Adrenal gland (tissue), 5 donors: ENCODE data around the gene OR10A6.

Experiments used
- POLR2A ChIP-seq, 2 donors: fragments of 450-650 bp; IDR thresholded peaks; one replicate each; pipeline ENCODE4 v1.6.1; 2017; ENCODE audit warnings: antibody characterized with exemption in 2 of 2, mild to moderate bottlenecking in 2 of 2, moderate library complexity in 1 of 2
- TF ChIP-seq, protein P1 (sequence below), 6 experiments: fragments of 450-650 bp in 4 of 6; fragments of 200-600 bp in 2 of 6; sonication (generic) in 1 of 6; IDR thresholded peaks; 1 replicate in 5 of 6; 2 replicates in 1 of 6; pipeline versions ENCODE4 v1.5.1 to v1.8.0; 2016 to 2021; ENCODE audit warnings: antibody characterized with exemption in 6 of 6, mild to moderate bottlenecking in 2 of 6, moderate library complexity in 1 of 6
- donor health status: DM: no; HTN: no; CAD: no.

GRCh38 chr11:7905961-7906429, 25.1 kb downstream of the OR10A6 start:
- TF ChIP-seq, protein P1, sequence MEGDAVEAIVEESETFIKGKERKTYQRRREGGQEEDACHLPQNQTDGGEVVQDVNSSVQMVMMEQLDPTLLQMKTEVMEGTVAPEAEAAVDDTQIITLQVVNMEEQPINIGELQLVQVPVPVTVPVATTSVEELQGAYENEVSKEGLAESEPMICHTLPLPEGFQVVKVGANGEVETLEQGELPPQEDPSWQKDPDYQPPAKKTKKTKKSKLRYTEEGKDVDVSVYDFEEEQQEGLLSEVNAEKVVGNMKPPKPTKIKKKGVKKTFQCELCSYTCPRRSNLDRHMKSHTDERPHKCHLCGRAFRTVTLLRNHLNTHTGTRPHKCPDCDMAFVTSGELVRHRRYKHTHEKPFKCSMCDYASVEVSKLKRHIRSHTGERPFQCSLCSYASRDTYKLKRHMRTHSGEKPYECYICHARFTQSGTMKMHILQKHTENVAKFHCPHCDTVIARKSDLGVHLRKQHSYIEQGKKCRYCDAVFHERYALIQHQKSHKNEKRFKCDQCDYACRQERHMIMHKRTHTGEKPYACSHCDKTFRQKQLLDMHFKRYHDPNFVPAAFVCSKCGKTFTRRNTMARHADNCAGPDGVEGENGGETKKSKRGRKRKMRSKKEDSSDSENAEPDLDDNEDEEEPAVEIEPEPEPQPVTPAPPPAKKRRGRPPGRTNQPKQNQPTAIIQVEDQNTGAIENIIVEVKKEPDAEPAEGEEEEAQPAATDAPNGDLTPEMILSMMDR (IDR thresholded peaks at IDR 0.05) = no peak
- no peak for TF ChIP-seq POLR2A (IDR thresholded peaks at IDR 0.05)
